Caco-2 (cell line): ENCODE results near the gene ATP2B1. TPM values are rescaled to one million over a fixed set of nuclear protein-coding genes. Genes with fewer than 3 reads are reported as not detected.

Experiments
- BruUV-seq: library from RNA; stranded (reverse); fragments of 400-500 nt; replicated peaks from 2 replicates; lab custom pipeline; 2021; lab: Mats Ljungman, UMichigan
- CTCF ChIA-PET: fragments of 300-600 bp; sonication (Branson Sonifier 250); formaldehyde crosslinking; loops from one replicate; lab custom pipeline; 2022; ENCODE audit warnings: antibody characterized with exemption; lab: Charles Lee
- POLR2A ChIA-PET: fragments of 300-600 bp; sonication (Branson Sonifier 250); formaldehyde crosslinking; loops from one replicate; lab custom pipeline; 2022; ENCODE audit warnings: antibody characterized with exemption; lab: Charles Lee
- DNase-seq, 2 experiments: peaks; one replicate each; pipeline versions ENCODE4 v3.0.0 to v3.0.0-alpha.2; 2020 to 2022
- H3K27me3 ChIP-seq: replicated peaks from 2 replicates; pipeline ENCODE4 v1.6.0; 2011; ENCODE audit warnings: low read length; ENCODE audit not compliant: control insufficient read depth, insufficient read depth
- H3K36me3 ChIP-seq: 2 replicates; pipeline ENCODE4 v1.5.1; 2011; ENCODE audit warnings: low read length; ENCODE audit not compliant: control insufficient read depth, insufficient read depth
- H3K4me1 ChIP-seq: fragments of 250-450 bp; sonication (Bioruptor Pico); 2 replicates; pipeline ENCODE4 v1.5.1; 2020; ENCODE audit warnings: mild to moderate bottlenecking
- H3K4me3 ChIP-seq: 2 replicates; pipeline ENCODE4 v1.5.1; 2011; ENCODE audit warnings: low read depth, mild to moderate bottlenecking, control low read depth, low read length
- H3K9me3 ChIP-seq: fragments of 250-450 bp; sonication (Bioruptor Pico); 2 replicates; pipeline ENCODE4 v1.5.1; 2020; ENCODE audit warnings: mild to moderate bottlenecking, moderate library complexity
- H3K27ac Mint-ChIP-seq: one replicate; pipeline ENCODE4 v1.8.0; 2022; ENCODE audit warnings: mixed read lengths; ENCODE audit not compliant: unreplicated experiment
- H3K27me3 Mint-ChIP-seq: one replicate; pipeline ENCODE4 v1.8.0; 2022; ENCODE audit warnings: mixed read lengths; ENCODE audit not compliant: insufficient read depth, unreplicated experiment
- H3K36me3 Mint-ChIP-seq: one replicate; pipeline ENCODE4 v1.8.0; 2022; ENCODE audit warnings: mild to moderate bottlenecking, mixed read lengths; ENCODE audit not compliant: insufficient read depth, unreplicated experiment
- H3K4me1 Mint-ChIP-seq: one replicate; pipeline ENCODE4 v1.8.0; 2022; ENCODE audit warnings: low read depth, mixed read lengths; ENCODE audit not compliant: unreplicated experiment
- H3K4me3 Mint-ChIP-seq: one replicate; pipeline ENCODE4 v1.8.0; 2022; ENCODE audit warnings: mild to moderate bottlenecking, moderate library complexity, mixed read lengths; ENCODE audit not compliant: unreplicated experiment
- H3K9me3 Mint-ChIP-seq: one replicate; pipeline ENCODE4 v1.8.0; 2022; ENCODE audit warnings: mixed read lengths; ENCODE audit not compliant: unreplicated experiment
- intact Hi-C: fragments of 100-400 bp; cut with micrococcal nuclease; formaldehyde crosslinking; loops from one replicate; pipeline ENCODE4 v1.10.0; 2022; ENCODE audit not compliant: unreplicated experiment
- total RNA-seq: library from RNA; stranded (reverse); gene quantifications from 2 replicates; pipeline ENCODE4 v1.2.3, GENCODE V29; 2022
- TF ChIP-seq, protein P1 (sequence below), 2 experiments: fragments of 200-600 bp in 1 of 2; IDR thresholded peaks; 1 replicate in 1 of 2; 2 replicates in 1 of 2; pipeline versions ENCODE4 v1.5.1 to v1.8.0; 2011 to 2022; ENCODE audit warnings: antibody characterized with exemption in 1 of 2, control low read depth in 1 of 2, inconsistent platforms in 1 of 2, low read depth in 1 of 2, low read length in 1 of 2, mild to moderate bottlenecking in 1 of 2, moderate library complexity in 1 of 2; ENCODE audit not compliant: insufficient read depth in 1 of 2, severe bottlenecking in 1 of 2, unreplicated experiment in 1 of 2

ATP2B1 gene
- total RNA-seq, 1 experiment from 2014 or later: 107 TPM

DNA sequence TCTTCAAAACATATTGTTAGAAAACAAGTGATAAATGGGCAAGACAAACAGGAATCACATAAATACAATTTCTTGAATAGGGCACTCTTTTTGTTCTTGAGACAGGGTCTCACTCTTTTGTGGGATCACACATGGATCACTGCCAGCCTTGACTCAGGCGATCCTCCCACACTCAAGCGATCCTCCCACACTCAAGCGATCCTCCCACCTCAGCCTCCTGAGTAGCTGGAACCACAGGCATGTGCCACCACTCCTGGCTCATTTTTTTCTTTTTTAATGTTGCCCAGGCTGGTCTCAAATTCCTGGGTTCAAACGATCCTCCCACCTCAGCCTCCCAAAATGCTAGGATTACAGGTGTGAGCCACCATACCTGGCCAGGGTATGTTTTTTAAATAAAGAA lies 57.4 kb downstream of the ATP2B1 start:
- Mint-ChIP-seq H3K4me1 (peaks cover 31% of the 10 kb centered on the region), H3K4me3 (no peak overlapping the region), H3K36me3 (peaks cover 58% of the 10 kb centered on the region), H3K9me3 (no peaks in the 10 kb centered on the region), H3K27me3 (no peaks in the 10 kb centered on the region), H3K27ac (no peak overlapping the region)
- Histone ChIP-seq H3K27me3 (no peaks in the 10 kb centered on the region), H3K4me1 (peaks cover 48% of the 10 kb centered on the region), H3K36me3 (no peaks in the 10 kb centered on the region), H3K9me3 (no peaks in the 10 kb centered on the region), H3K4me3 (no peak overlapping the region)
- TF ChIP-seq, protein P1, sequence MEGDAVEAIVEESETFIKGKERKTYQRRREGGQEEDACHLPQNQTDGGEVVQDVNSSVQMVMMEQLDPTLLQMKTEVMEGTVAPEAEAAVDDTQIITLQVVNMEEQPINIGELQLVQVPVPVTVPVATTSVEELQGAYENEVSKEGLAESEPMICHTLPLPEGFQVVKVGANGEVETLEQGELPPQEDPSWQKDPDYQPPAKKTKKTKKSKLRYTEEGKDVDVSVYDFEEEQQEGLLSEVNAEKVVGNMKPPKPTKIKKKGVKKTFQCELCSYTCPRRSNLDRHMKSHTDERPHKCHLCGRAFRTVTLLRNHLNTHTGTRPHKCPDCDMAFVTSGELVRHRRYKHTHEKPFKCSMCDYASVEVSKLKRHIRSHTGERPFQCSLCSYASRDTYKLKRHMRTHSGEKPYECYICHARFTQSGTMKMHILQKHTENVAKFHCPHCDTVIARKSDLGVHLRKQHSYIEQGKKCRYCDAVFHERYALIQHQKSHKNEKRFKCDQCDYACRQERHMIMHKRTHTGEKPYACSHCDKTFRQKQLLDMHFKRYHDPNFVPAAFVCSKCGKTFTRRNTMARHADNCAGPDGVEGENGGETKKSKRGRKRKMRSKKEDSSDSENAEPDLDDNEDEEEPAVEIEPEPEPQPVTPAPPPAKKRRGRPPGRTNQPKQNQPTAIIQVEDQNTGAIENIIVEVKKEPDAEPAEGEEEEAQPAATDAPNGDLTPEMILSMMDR (IDR thresholded peaks at IDR 0.05; ENCODE audit: insufficient read depth in 1 of 2, low read depth in 1 of 2, low read length in 1 of 2, severe bottlenecking in 1 of 2, unreplicated experiment in 1 of 2): no peak
- ChIA-PET POLR2A (no interaction called here), CTCF (no interaction called here)
- BruUV-seq: no TSS peak
- intact Hi-C loops: no loop called here
- no peak for DNase-seq

DNA sequence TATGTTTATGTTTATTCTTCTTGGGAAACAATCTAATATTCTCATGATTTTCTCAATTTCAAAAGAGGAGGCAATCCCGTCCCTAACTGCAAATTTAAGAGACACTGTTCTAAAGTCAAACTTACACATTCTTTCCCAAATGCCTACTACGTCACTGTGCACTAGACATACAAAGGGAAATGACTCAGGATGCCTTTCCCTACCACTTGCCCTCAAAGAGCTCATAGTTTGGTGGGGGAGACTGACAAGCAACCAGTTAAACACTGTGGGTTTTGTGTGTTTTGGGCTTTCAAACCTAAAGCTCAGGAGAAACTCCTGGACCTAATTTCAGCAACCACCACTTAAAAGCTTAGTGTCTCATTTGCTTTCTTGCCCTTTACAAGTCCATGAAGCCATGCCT lies 58.4 kb downstream of the ATP2B1 start:
- H3K4me3 ChIP-seq: no peak overlapping the region
- H3K4me1 ChIP-seq: peaks cover 48% of the 10 kb centered on the region
- intact Hi-C loops: no loop called here
- CTCF ChIA-PET: no interaction called here
- no TSS peak for BruUV-seq
- no peaks in the 10 kb centered on the region for H3K27me3 Mint-ChIP-seq
- H3K9me3 ChIP-seq: no peaks in the 10 kb centered on the region
- POLR2A ChIA-PET: no interaction called here
- no peaks in the 10 kb centered on the region for H3K9me3 Mint-ChIP-seq
- H3K27me3 ChIP-seq: no peaks in the 10 kb centered on the region
- H3K27ac Mint-ChIP-seq: no peak overlapping the region
- H3K4me3 Mint-ChIP-seq: no peak overlapping the region
- peaks cover 35% of the 10 kb centered on the region for H3K4me1 Mint-ChIP-seq
- TF ChIP-seq, protein P1 (IDR thresholded peaks at IDR 0.05; ENCODE audit: insufficient read depth in 1 of 2, low read depth in 1 of 2, low read length in 1 of 2, severe bottlenecking in 1 of 2, unreplicated experiment in 1 of 2): no peak
- no peaks in the 10 kb centered on the region for H3K36me3 ChIP-seq
- DNase-seq: no peak
- H3K36me3 Mint-ChIP-seq: peaks cover 62% of the 10 kb centered on the region

DNA sequence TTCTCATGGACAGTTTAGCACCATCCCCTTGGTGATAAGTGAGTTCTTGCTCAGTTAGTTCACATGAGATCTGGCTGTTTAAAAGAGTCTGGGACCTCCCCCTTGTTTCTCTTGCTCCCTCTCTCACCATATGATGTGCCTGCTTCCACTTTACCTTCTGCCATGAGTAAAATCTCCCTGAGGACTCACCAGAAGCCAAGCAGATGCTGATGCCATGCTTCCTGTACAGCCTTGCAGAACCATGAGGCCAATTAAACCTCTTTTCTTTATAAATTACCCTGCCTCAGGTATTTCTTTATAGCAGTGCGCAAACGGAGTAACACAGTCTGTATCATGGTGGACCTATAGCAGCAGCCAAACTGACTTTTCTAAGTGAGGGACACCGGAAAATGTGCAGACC lies 58.8 kb downstream of the ATP2B1 start:
- Histone ChIP-seq H3K4me1 (peaks cover 50% of the 10 kb centered on the region), H3K36me3 (no peaks in the 10 kb centered on the region), H3K9me3 (no peaks in the 10 kb centered on the region), H3K4me3 (no peak overlapping the region), H3K27me3 (no peaks in the 10 kb centered on the region)
- H3K36me3 Mint-ChIP-seq: peaks cover 62% of the 10 kb centered on the region
- intact Hi-C loops: loop anchor here (5.0 kb wide), 1 partner anchor 108 kb away; no protein-coding TSS in a partner anchor
- CTCF ChIA-PET: no interaction called here
- BruUV-seq: no TSS peak
- TF ChIP-seq, protein P1 (IDR thresholded peaks at IDR 0.05; ENCODE audit: insufficient read depth in 1 of 2, low read depth in 1 of 2, low read length in 1 of 2, severe bottlenecking in 1 of 2, unreplicated experiment in 1 of 2): no peak
- H3K27me3 Mint-ChIP-seq: no peaks in the 10 kb centered on the region
- no peak for DNase-seq
- POLR2A ChIA-PET: no interaction called here
- H3K4me3 Mint-ChIP-seq: no peak overlapping the region
- peaks cover 39% of the 10 kb centered on the region for H3K4me1 Mint-ChIP-seq
- H3K27ac Mint-ChIP-seq: no peak overlapping the region
- no peaks in the 10 kb centered on the region for H3K9me3 Mint-ChIP-seq
